Raji (cell line): ENCODE measurements around the gene RPP30.

Experiments
- POLR2A ChIP-seq: IDR thresholded peaks from 2 replicates; pipeline ENCODE4 v1.6.1; 2011; ENCODE audit warnings: low read depth, low read length, control low read depth; ENCODE audit not compliant: insufficient read depth

Gene RPP30

DNA sequence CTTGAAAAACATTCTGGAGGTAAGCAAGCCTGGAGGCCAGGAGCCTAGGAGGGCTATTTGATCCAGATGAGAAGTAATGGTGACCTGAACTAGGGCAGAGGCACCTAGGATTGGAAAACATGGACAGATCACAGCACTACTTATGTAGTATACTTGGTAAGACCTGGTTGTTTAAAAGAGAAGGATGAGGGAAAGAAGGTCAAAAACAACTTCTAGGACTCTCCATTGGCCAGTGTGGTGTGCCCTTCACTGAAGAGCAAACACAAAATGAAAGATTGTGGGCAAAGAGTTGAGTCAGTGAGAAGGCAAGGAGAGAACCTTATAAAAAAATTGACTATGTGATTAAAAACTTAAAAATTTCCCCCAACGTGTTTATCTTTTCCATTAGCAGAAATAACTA, 34.8 kb downstream of the RPP30 start:
- TF ChIP-seq POLR2A: no peak

GRCh38 chr10:90911133-90912051, 39.6 kb downstream of the RPP30 start:
- no peak for TF ChIP-seq POLR2A

GRCh38 chr10:90912174-90912573, 40.4 kb downstream of the RPP30 start:
- TF ChIP-seq POLR2A: no peak

DNA sequence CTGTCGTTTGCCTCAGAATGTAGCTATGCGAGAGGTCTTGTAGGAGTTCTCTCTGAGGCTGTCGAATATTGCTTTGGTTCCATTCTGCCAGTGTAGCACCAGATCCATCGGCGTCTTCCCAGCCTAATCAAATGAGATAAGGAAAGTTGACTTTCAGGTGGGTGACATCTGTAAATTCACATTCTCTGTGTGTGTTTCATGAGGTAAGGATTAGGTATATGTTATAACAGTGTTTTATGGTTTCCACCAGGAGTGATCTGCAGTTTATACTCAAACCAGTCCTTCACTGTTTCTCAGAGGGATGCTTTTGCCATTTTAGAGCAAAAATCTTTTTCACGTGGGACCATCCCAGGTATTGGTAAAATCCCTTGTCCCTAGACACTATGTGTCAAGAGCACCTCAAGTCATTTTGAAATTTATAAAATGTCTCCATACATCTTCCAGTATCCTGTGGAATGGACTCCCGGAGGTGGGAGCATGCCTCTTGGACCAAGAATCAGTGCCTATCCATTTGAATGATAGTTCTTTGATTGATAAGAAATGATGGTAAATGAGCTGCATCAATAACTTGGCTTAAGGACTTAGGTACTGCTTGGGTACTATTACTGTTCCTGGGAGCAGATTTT, 41.2 kb downstream of the RPP30 start:
- no peak for TF ChIP-seq POLR2A

- TF ChIP-seq POLR2A: no peak
These were observed 42.1 kb downstream of the RPP30 start for GRCh38 chr10:90913774-90914420.

DNA sequence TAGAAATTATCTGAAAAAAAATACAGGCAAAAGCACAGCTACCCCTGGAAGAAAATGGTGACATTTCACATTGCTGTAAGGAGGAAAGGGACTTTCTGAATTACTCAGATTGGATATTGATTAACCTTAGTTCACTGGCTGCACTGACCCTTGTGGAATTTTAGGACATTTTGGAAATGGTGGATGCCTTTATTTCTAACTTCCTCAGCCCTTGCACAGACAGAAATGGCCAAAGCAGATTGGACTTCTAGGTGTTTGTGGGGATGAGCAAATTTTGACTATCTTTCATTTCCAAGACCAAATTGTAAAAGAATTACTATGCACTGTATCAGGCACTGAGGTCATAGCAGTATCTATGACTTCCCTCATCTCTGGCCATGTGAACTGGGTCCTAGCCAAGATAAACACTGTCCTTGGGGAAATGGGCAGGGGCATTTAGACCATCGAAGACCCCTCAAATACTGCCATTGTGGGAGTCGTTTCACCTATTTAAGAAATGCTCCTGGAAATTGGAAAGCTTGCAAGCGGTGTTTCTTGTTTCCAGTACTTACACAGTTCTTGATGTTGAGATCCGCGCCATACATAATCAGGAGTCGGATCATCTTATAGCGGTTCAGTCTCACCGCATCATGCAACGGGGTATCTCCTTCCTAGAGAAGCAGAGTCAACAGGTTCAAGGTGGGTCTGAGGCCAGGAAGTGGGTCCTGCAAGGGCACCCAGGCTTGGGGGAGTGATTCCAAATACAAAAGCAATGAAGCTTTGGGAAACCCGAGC, 43.4 kb downstream of the RPP30 start:
- TF ChIP-seq POLR2A: no peak

DNA sequence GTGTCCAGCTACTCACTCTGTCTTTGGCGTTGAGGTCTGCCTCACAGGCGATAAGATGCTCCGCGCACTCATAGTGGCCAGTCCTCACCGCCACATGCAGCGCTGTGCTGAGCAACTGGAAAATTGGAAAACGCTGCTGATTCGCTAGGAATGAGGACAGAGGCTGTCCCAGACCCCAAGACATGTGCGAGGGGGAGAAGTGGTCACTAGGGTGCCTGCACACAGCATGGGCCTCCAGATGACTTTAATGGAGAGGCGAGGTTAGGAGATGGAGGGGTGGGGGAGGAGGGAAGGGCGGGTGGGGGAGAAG, 43.9 kb downstream of the RPP30 start:
- no peak for TF ChIP-seq POLR2A

DNA sequence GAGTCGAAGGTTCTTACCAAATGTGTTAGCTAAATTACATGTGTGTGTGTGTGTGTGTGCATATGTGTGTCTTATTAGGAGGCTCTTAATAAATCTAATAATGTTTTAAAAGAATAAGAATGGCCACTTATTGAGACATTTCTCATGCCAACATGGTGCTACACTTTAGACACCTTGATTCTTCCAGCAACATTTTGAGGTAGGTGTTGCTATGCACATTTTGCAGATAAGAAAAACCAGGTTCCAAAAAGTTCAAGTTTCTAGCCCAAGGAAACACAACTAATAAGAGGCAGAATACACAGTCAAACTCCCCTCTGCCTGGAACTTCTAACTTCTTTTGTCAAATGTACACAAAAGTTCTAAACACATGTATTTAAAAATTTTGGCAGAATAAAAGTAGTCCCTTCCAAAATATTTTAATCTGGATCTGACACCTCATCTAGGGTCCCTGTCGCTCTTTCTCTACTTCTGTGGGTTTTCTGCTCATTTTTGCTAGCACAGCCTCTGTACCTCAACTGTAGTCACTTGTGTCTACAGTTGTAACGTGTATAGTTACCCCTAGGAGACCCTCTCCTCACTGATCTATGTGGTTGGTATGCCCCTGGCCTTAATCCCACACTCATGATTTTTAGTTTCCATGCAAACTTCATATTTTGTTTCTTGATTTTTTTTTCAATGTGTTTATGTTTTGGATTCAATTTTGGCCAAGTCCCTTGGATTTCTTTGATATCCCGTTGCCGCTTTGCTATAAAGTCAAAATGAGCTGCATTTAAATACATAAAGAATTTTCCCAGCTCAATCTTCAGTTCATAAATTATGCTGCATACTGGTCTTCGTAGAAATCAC, 44.8 kb downstream of the RPP30 start:
- no peak for TF ChIP-seq POLR2A

- no peak for TF ChIP-seq POLR2A
These were observed 45.6 kb downstream of the RPP30 start for GRCh38 chr10:90917238-90917967.

- TF ChIP-seq POLR2A: no peak
These were observed 46.2 kb downstream of the RPP30 start for GRCh38 chr10:90917968-90918318.

GRCh38 chr10:90919683-90920574, 48.2 kb downstream of the RPP30 start:
- no peak for TF ChIP-seq POLR2A

DNA sequence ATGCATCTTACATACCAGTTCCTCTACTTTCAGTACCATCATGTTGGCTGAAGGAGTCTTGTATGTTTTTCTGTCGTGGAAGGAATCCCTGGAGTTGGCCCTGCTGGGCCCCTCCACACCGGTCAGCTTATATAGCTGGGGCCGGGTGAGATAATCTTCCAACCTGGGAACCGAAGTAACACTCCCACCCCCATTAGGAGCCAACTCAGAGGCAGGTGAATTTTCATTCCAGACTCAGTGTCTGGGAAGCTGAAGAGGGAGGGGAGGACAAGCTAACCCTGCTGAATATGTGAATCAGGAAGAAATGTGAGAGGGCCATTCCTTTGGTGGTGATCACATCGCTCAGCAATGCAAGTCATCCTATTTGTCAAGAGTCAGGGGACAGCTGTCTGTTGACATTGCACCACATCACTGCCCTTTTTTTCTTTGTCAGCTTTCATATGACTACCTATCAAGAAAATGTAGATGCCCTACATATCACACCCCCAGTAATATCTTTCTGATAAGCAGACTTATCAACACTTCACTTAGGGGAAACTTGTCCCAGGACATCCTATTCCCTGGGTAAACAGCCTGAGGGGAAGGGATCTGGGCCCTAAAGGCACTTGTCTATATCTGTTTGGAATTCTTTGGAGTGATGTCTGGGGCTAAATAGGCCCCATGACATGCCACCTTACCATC, 49.4 kb downstream of the RPP30 start, which contains the start of gene ANKRD1:
Gene ANKRD1 (minus strand): TSS at position 102 of the 681 bp plus-strand sequence. CDS start 60 bp downstream, at position 42.
- no peak for TF ChIP-seq POLR2A
